GM19397 (cell line): ENCODE results near the gene XRN2.
"Not testable (repeated sequence)": the region's sequence is repeated elsewhere in the genome, so short reads cannot be mapped to it uniquely, and the experiment has no call there.

Experiments
- ATAC-seq: cut with Tn5 transposase; IDR thresholded peaks from one replicate; pipeline ENCODE4 v1.9.1; 2021; ENCODE audit warnings: mild to moderate bottlenecking, moderate library complexity; ENCODE audit not compliant: unreplicated experiment

The XRN2 gene

GRCh38 chr20:21413996-21414395 lies 110.9 kb downstream of the XRN2 start:
- ATAC-seq, result not testable (repeated sequence)

- not testable (repeated sequence) for ATAC-seq
These were observed 116.0 kb downstream of the XRN2 start for GRCh38 chr20:21419147-21419546.

GRCh38 chr20:21421601-21422236 lies 118.6 kb downstream of the XRN2 start:
- no peak for ATAC-seq

- not testable (repeated sequence) for ATAC-seq
These were observed 120.6 kb downstream of the XRN2 start for GRCh38 chr20:21423712-21424111.

- ATAC-seq, result no peak
These were observed 121.7 kb downstream of the XRN2 start for GRCh38 chr20:21424846-21425245.

- ATAC-seq, result no peak
These were observed 126.9 kb downstream of the XRN2 start for GRCh38 chr20:21430020-21430419.

- no peak for ATAC-seq
These were observed 129.8 kb downstream of the XRN2 start for GRCh38 chr20:21432911-21433310.

- ATAC-seq, result no peak
These were observed 130.3 kb downstream of the XRN2 start for GRCh38 chr20:21433329-21433890.

GRCh38 chr20:21435576-21435975 lies 132.4 kb downstream of the XRN2 start:
- ATAC-seq, result no peak

- no peak for ATAC-seq
These were observed 133.1 kb downstream of the XRN2 start for GRCh38 chr20:21436205-21436604.

- ATAC-seq, result no peak
These were observed 134.1 kb downstream of the XRN2 start for GRCh38 chr20:21437248-21437647.

- no peak for ATAC-seq
These were observed 134.7 kb downstream of the XRN2 start for GRCh38 chr20:21437816-21438215.
